Heart right ventricle (tissue), 16 donors: ENCODE data around the gene IZUMO4. TPM values are rescaled to one million over a fixed set of nuclear protein-coding genes. Genes with fewer than 3 reads are reported as not detected.

Source experiments
- ATAC-seq, 8 donors: fragments of 200-7000 bp; cut with Tn5 transposase; one replicate each; pipeline ENCODE4 v1.9.1; 2020; ENCODE audit warnings: mild to moderate bottlenecking in 8 of 8, moderate library complexity in 8 of 8, moderate number of reproducible peaks in 1 of 8
- DNase-seq, 2 donors: peaks; one replicate each; pipeline ENCODE4 v3.0.0-alpha.2; 2020
- H3K27ac ChIP-seq, 10 donors: fragments of 200-600 bp; sonication (generic) in 2 of 10; one replicate each; pipeline versions ENCODE4 v1.5.0 to v1.8.0; 2020 to 2022; ENCODE audit warnings: mild to moderate bottlenecking in 3 of 10
- H3K27me3 ChIP-seq, 7 donors: fragments of 200-600 bp; one replicate each; pipeline ENCODE4 v1.8.0; 2021 to 2022; ENCODE audit warnings: mild to moderate bottlenecking in 2 of 7
- H3K36me3 ChIP-seq, 9 donors: fragments of 200-600 bp; sonication (generic) in 1 of 9; one replicate each; pipeline versions ENCODE4 v1.5.0 to v1.8.0; 2020 to 2022; ENCODE audit warnings: mild to moderate bottlenecking in 2 of 9
- H3K4me1 ChIP-seq, 9 donors: fragments of 200-600 bp; sonication (generic) in 1 of 9; one replicate each; pipeline versions ENCODE4 v1.5.0 to v1.8.0; 2020 to 2022; ENCODE audit warnings: mild to moderate bottlenecking in 4 of 9
- H3K4me3 ChIP-seq, 10 donors: fragments of 200-600 bp; sonication (generic) in 2 of 10; one replicate each; pipeline versions ENCODE4 v1.5.0 to v1.8.0; 2020 to 2022; ENCODE audit warnings: mild to moderate bottlenecking in 7 of 10, moderate library complexity in 2 of 10
- H3K9me3 ChIP-seq, 11 donors: fragments of 200-600 bp in 10 of 11; sonication (generic) in 2 of 11; one replicate each; pipeline versions ENCODE4 v1.5.0 to v1.8.0; 2013 to 2022; ENCODE audit warnings: mild to moderate bottlenecking in 2 of 11, control low read depth in 1 of 11, moderate library complexity in 1 of 11
- CTCF ChIP-seq, 9 donors: fragments of 200-600 bp; sonication (generic) in 2 of 9; IDR thresholded peaks; one replicate each; pipeline versions ENCODE4 v1.5.0 to v1.8.0; 2021 to 2022; ENCODE audit warnings: antibody characterized with exemption in 9 of 9, mild to moderate bottlenecking in 5 of 9, moderate library complexity in 1 of 9
- WGBS, 2 donors: extraction: QIAGEN DNeasy Blood & Tissue Kit; methylation state at CpG; one replicate each; pipeline ENCODE4 v1.1.7; 2013; ENCODE audit warnings: inconsistent platforms in 1 of 2; 5-methylcytosine and 5-hydroxymethylcytosine counted together
- intact Hi-C, 10 donors: fragments of 100-400 bp; cut with DNase I; formaldehyde crosslinking; loops; one replicate each; pipeline versions ENCODE4 v1.11.1 to v1.14.2; 2022
- polyA plus RNA-seq, 2 donors: library from polyadenylated mRNA; stranded (reverse); fragments of 200-250 nt; gene quantifications; one replicate each; pipeline ENCODE4 v1.2.3, GENCODE V29; 2013
- total RNA-seq, 10 donors: library from RNA; stranded (reverse); fragmentation: NEBNext Ultra II Directional in 3 of 10; extraction: Animal tissue kit (Norgen Biotek cat#: 25700) in 3 of 10; gene quantifications; one replicate each; pipeline versions ENCODE4 v1.2.1 to v1.2.4, GENCODE V29; 2021 to 2023
- donor health status: Arrhythmogenic right ventricular cardiomyopathy.
- donor health status: ischemic (EF 13 %, LVEDD 7.1; RV severe dilation, severe dysfunction).
- donor health status: healthy with polysubstance abuse.
- donor health status: DM: no; HTN: yes; CAD: no.
- donor health status: DM: no; HTN: no; CAD: no.
- donor health status: ischemic (EF 25% LVEDD 6.9; RV normal size, moderate dysfunction).
- donor health status: ischemic (EF 25% LVEDD 5.7; RV mildly dilated, moderate dysfunction).
- donor health status: healthy.
- donor health status: DM: yes; HTN: yes; CAD: no.
- donor health status: Ischemic cardiomyopathy.
- donor health status: ischemic (EF 35%, LVEDD 5.7; RV mildly dilated, moderate dysfunction).
- donor health status: nonischemic (EF 11% LVEDD 7.7; RV severe dilation, severe dysfunction).
- donor health status: DM: yes; HTN: yes; CAD: no.
- donor health status: PGD.
- donor health status: ischemic (EF 29% LVEDD 5.4; RV normal size, mild dysfunction).
- donor health status: nonischemic (EF 23%, LVEDD 6.1; RV moderate dilation, normal function).

IZUMO4 gene
- total and polyA plus RNA-seq, 12 donors = 1.2 to 13.1 (median 2.7) TPM

DNA sequence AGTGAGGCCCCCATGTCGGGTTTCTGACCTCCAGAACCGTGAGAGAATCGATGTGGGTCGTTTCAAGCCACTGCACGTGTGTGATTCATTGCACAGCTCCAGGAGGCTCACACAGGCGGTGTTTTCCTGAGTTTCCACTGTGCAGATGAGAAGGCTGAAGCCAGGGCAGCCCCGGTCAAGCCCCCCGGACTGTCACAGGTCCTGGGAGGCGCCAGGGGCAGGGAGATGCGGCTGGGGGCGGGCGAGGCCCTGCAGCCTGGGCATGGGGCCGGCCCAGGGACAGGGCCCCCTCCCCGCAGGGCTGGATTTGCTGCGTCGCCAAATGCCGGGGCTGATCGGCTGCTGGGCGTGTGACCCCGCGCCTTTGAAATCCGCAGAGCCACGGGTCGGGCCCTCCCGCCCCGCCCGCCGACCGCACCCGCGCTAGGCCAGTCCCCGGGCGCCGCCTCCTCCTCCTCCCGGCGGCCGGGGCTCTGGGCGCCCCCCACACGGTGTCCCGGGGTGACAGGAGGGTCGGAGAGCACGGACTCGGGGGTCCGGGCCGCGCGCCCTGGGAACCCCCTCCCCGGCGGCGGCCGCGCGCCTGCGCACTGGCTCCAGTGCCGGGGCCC lies 35.7 kb upstream of the IZUMO4 start:
- H3K27me3 ChIP-seq = no peaks in the 10 kb centered on the region
- H3K4me1 ChIP-seq = peaks cover 27 to 82% (median 58%) of the 10 kb centered on the region in 9 donors
- H3K36me3 ChIP-seq = no peaks in the 10 kb centered on the region
- H3K27ac ChIP-seq = peak overlapping the region; percentile 97 to 100 (median 100)
- H3K4me3 ChIP-seq = peak overlapping the region; percentile 22 to 92 (median 64)
- 0 to 1% methylated on average over 43 to 55 of the region's 55 CpGs for WGBS, 2 donors
- peak; percentile 16 to 73 (median 54) for ATAC-seq
- peak; percentile 72 to 83 for DNase-seq
- no peak for TF ChIP-seq CTCF (IDR thresholded peaks at IDR 0.05)
- H3K9me3 ChIP-seq = no peaks in the 10 kb centered on the region
- intact Hi-C loops = loop anchor here in 2 of 10 donors (10.0 kb wide), 2 partner anchors 136 to 196 kb away; partner anchors contain the start of gene KLF16 (in 1 of the 2)

- Histone ChIP-seq H3K27ac (peak overlapping the region; percentile 97 to 100 (median 100)), H3K36me3 (no peaks in the 10 kb centered on the region), H3K9me3 (no peaks in the 10 kb centered on the region), H3K4me3 (peak overlapping the region; percentile 37 to 92 (median 64)), H3K27me3 (no peaks in the 10 kb centered on the region), H3K4me1 (peaks cover 26 to 77% (median 53%) of the 10 kb centered on the region in 9 donors)
- intact Hi-C loops = loop anchor here in 2 of 10 donors (10.0 kb wide), 2 partner anchors 137 to 197 kb away; partner anchors contain the start of gene KLF16 (in 1 of the 2)
- ATAC-seq = peak; percentile 84 to 94 (median 88)
- 1 to 2% methylated on average over 46 to 50 of the region's 50 CpGs for WGBS, 2 donors
- DNase-seq = peak; percentile 99
- TF ChIP-seq CTCF (IDR thresholded peaks at IDR 0.05) = peak in 3 of 9 donors; percentile 8 to 29 (median 23)
Observed at GRCh38 chr19:2061495-2062388, 35.0 kb upstream of the IZUMO4 start.

GRCh38 chr19:2062389-2062729 lies 34.4 kb upstream of the IZUMO4 start:
- no peak for ATAC-seq

More at GRCh38 chr19:2062389-2062729, 34.4 kb upstream of the IZUMO4 start:
- no peaks in the 10 kb centered on the region for H3K9me3 ChIP-seq
- peaks cover 25 to 71% (median 47%) of the 10 kb centered on the region in 9 donors for H3K4me1 ChIP-seq
- peak overlapping the region in 7 of 10 donors; percentile 58 to 92 (median 80) for H3K4me3 ChIP-seq
- intact Hi-C loops = loop anchor here in 2 of 10 donors (10.0 kb wide), 2 partner anchors 138 to 198 kb away; partner anchors contain the start of gene KLF16 (in 1 of the 2)
- 58 to 59% methylated on average over 10 of the region's 10 CpGs for whole genome bisulfite sequencing, 2 donors
- no peaks in the 10 kb centered on the region for H3K36me3 ChIP-seq
- TF ChIP-seq CTCF (IDR thresholded peaks at IDR 0.05) = no peak
- H3K27ac ChIP-seq = peak overlapping the region in 9 of 10 donors; percentile 97 to 100 (median 100)
- no peaks in the 10 kb centered on the region for H3K27me3 ChIP-seq
- no peak for DNase-seq
